Measurements from ENCODE around the gene PCDHB15.
"Not testable (repeated sequence)": the region's sequence is repeated elsewhere in the genome, so short reads cannot be mapped to it uniquely, and the experiment has no call there.

PCDHB15 gene

GRCh38 chr5:141216035-141216434 is 29.2 kb upstream of the PCDHB15 start:
- H3K79me1 ChIP-seq (ENCODE audit: low read length); H3K56ac ChIP-seq (ENCODE audit: low read length); H2AK5ac ChIP-seq (ENCODE audit: low read length); H3K27me3 ChIP-seq (ENCODE audit: insufficient read depth, low read length, poor library complexity); H3K4ac ChIP-seq (ENCODE audit: low read depth, low read length); H3K4me3 ChIP-seq (ENCODE audit: low read length); H4K5ac ChIP-seq (ENCODE audit: low read length); H2BK15ac ChIP-seq (replicated peaks; ENCODE audit: low read depth); H3K18ac ChIP-seq (ENCODE audit: low read length); H2BK5ac ChIP-seq (ENCODE audit: low read length); H3K9ac ChIP-seq (ENCODE audit: low read length); H2BK120ac ChIP-seq (ENCODE audit: low read depth, low read length); H4K8ac ChIP-seq (ENCODE audit: low read depth, low read length); H3K36me3 ChIP-seq (ENCODE audit: control insufficient read depth, insufficient read depth, low read length); H3K23ac ChIP-seq (ENCODE audit: low read length); H3K79me2 ChIP-seq (ENCODE audit: control insufficient read depth, insufficient read depth, low read length); DNase-seq; H3K27ac ChIP-seq (ENCODE audit: low read depth, low read length); H3K4me2 ChIP-seq (ENCODE audit: low read length); H3K4me1 ChIP-seq (ENCODE audit: control insufficient read depth, low read depth, low read length): not testable (repeated sequence)
- WGBS (ENCODE audit: extremely low coverage, insufficient coverage, low lambda C conversion rate): no CpG with 5 or more reads among the region's 26 CpGs

DNA sequence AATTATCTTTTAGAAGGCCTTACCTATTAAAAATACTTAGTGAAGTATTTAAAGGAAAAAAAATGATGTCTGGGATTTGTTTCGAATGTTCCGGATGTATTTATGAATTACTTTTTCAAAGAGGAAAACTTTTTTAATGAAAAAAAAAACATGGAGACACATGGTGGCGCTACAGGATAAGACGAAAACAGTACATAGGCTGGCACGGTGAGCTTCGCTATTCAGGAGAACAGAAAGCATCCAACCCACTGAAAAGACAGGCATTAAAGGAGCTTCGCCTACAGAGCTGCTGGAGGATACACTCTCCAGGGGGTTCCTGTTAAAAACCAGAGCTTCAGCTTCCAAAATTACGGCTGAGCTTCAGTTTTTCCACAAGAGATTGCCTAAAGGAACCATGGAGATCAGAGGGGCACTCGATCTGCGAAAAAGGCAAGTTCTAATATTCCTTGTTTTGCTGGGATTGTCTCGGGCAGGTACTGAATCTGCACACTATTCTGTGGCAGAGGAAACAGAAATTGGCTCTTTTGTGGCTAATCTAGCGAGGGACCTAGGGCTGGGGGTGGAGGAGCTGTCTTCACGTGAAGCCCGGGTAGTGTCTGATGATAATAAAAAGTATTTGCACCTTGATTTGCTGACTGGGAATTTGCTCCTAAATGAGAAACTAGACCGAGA is 21.9 kb upstream of the PCDHB15 start, which contains the start of gene PCDHB14:
Gene PCDHB14, plus strand, starts transcription at position 232 of the 672 bp plus-strand sequence. Its CDS starts 163 bp downstream, at position 395.
- H2BK15ac ChIP-seq (replicated peaks; ENCODE audit: low read depth): no peak within 1 kb of the TSS
- no peak within 1 kb of the TSS for H3K27ac ChIP-seq (ENCODE audit: low read depth, low read length)
- H3K4ac ChIP-seq (ENCODE audit: low read depth, low read length): peak within 1 kb of the TSS; percentile 81
- WGBS (ENCODE audit: extremely low coverage, insufficient coverage, low lambda C conversion rate): no CpG with 5 or more reads among the region's 15 CpGs
- H4K8ac ChIP-seq (ENCODE audit: low read depth, low read length): no peak within 1 kb of the TSS
- H3K18ac ChIP-seq (ENCODE audit: low read length): peak within 1 kb of the TSS; percentile 90
- no peaks in the 10 kb centered on the region for H3K79me2 ChIP-seq (ENCODE audit: control insufficient read depth, insufficient read depth, low read length)
- peak; percentile 86 for DNase-seq
- no peaks in the 10 kb centered on the region for H3K79me1 ChIP-seq (ENCODE audit: low read length)
- H3K4me2 ChIP-seq (ENCODE audit: low read length): no peak within 1 kb of the TSS
- no peak within 1 kb of the TSS for H2BK120ac ChIP-seq (ENCODE audit: low read depth, low read length)
- H3K27me3 ChIP-seq (ENCODE audit: insufficient read depth, low read length, poor library complexity): no peaks in the 10 kb centered on the region
- no peak within 1 kb of the TSS for H2AK5ac ChIP-seq (ENCODE audit: low read length)
- no peak within 1 kb of the TSS for H3K23ac ChIP-seq (ENCODE audit: low read length)
- H3K56ac ChIP-seq (ENCODE audit: low read length): peak within 1 kb of the TSS; percentile 71
- H3K4me1 ChIP-seq (ENCODE audit: control insufficient read depth, low read depth, low read length): no peaks in the 10 kb centered on the region
- no peak within 1 kb of the TSS for H3K4me3 ChIP-seq (ENCODE audit: low read length)
- H2BK5ac ChIP-seq (ENCODE audit: low read length): no peak within 1 kb of the TSS
- H4K5ac ChIP-seq (ENCODE audit: low read length): no peak within 1 kb of the TSS
- H3K9ac ChIP-seq (ENCODE audit: low read length): peak within 1 kb of the TSS; percentile 54
- H3K36me3 ChIP-seq (ENCODE audit: control insufficient read depth, insufficient read depth, low read length): no peaks in the 10 kb centered on the region

DNA sequence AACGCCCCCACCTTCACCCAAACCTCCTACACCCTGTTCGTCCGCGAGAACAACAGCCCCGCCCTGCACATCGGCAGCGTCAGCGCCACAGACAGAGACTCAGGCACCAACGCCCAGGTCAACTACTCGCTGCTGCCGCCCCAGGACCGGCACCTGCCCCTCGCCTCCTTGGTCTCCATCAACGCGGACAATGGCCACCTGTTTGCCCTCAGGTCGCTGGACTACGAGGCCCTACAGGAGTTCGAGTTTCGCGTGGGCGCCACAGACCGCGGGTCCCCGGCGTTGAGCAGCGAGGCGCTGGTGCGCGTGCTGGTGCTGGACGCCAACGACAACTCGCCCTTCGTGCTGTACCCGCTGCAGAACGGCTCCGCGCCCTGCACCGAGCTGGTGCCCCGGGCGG is 20.4 kb upstream of the PCDHB15 start:
- H4K5ac ChIP-seq (ENCODE audit: low read length); H4K8ac ChIP-seq (ENCODE audit: low read depth, low read length); H3K36me3 ChIP-seq (ENCODE audit: control insufficient read depth, insufficient read depth, low read length); H2BK5ac ChIP-seq (ENCODE audit: low read length); H3K27ac ChIP-seq (ENCODE audit: low read depth, low read length); H3K79me1 ChIP-seq (ENCODE audit: low read length); H2BK15ac ChIP-seq (replicated peaks; ENCODE audit: low read depth); H2AK5ac ChIP-seq (ENCODE audit: low read length); H3K18ac ChIP-seq (ENCODE audit: low read length); H3K27me3 ChIP-seq (ENCODE audit: insufficient read depth, low read length, poor library complexity); H3K4me1 ChIP-seq (ENCODE audit: control insufficient read depth, low read depth, low read length); H3K79me2 ChIP-seq (ENCODE audit: control insufficient read depth, insufficient read depth, low read length); H3K4me3 ChIP-seq (ENCODE audit: low read length); H2BK120ac ChIP-seq (ENCODE audit: low read depth, low read length); H3K4me2 ChIP-seq (ENCODE audit: low read length); DNase-seq; H3K56ac ChIP-seq (ENCODE audit: low read length); H3K9ac ChIP-seq (ENCODE audit: low read length); H3K4ac ChIP-seq (ENCODE audit: low read depth, low read length); H3K23ac ChIP-seq (ENCODE audit: low read length): not testable (repeated sequence)
- WGBS (ENCODE audit: extremely low coverage, insufficient coverage, low lambda C conversion rate): no CpG with 5 or more reads among the region's 40 CpGs

- not testable (repeated sequence) for H2BK5ac ChIP-seq (ENCODE audit: low read length); H2BK120ac ChIP-seq (ENCODE audit: low read depth, low read length); H3K23ac ChIP-seq (ENCODE audit: low read length); DNase-seq; H3K56ac ChIP-seq (ENCODE audit: low read length); H3K4me3 ChIP-seq (ENCODE audit: low read length); H4K5ac ChIP-seq (ENCODE audit: low read length); H3K79me2 ChIP-seq (ENCODE audit: control insufficient read depth, insufficient read depth, low read length); H3K27ac ChIP-seq (ENCODE audit: low read depth, low read length); H3K79me1 ChIP-seq (ENCODE audit: low read length); H3K36me3 ChIP-seq (ENCODE audit: control insufficient read depth, insufficient read depth, low read length); H3K9ac ChIP-seq (ENCODE audit: low read length); H3K4me2 ChIP-seq (ENCODE audit: low read length); H3K4me1 ChIP-seq (ENCODE audit: control insufficient read depth, low read depth, low read length); H3K27me3 ChIP-seq (ENCODE audit: insufficient read depth, low read length, poor library complexity); H2BK15ac ChIP-seq (replicated peaks; ENCODE audit: low read depth); H2AK5ac ChIP-seq (ENCODE audit: low read length); H3K18ac ChIP-seq (ENCODE audit: low read length); H4K8ac ChIP-seq (ENCODE audit: low read depth, low read length); H3K4ac ChIP-seq (ENCODE audit: low read depth, low read length)
- WGBS (ENCODE audit: extremely low coverage, insufficient coverage, low lambda C conversion rate): no CpG with 5 or more reads among the region's 30 CpGs
Observed at GRCh38 chr5:141225421-141225820, 19.8 kb upstream of the PCDHB15 start.

- no peak overlapping the region for H3K27ac ChIP-seq (ENCODE audit: low read depth, low read length)
Observed at GRCh38 chr5:141234109-141234667, 11.0 kb upstream of the PCDHB15 start.

More at GRCh38 chr5:141234109-141234667, 11.0 kb upstream of the PCDHB15 start:
- WGBS (ENCODE audit: extremely low coverage, insufficient coverage, low lambda C conversion rate): no CpG with 5 or more reads among the region's 15 CpGs
- no peaks in the 10 kb centered on the region for H3K79me1 ChIP-seq (ENCODE audit: low read length)
- no peak overlapping the region for H2BK15ac ChIP-seq (replicated peaks; ENCODE audit: low read depth)
- H3K36me3 ChIP-seq (ENCODE audit: control insufficient read depth, insufficient read depth, low read length): no peaks in the 10 kb centered on the region
- H4K8ac ChIP-seq (ENCODE audit: low read depth, low read length): no peak overlapping the region
- no peak overlapping the region for H3K23ac ChIP-seq (ENCODE audit: low read length)
- H2BK120ac ChIP-seq (ENCODE audit: low read depth, low read length): no peak overlapping the region
- no peaks in the 10 kb centered on the region for H3K27me3 ChIP-seq (ENCODE audit: insufficient read depth, low read length, poor library complexity)
- no peak overlapping the region for H2AK5ac ChIP-seq (ENCODE audit: low read length)
- no peak overlapping the region for H3K9ac ChIP-seq (ENCODE audit: low read length)
- H2BK5ac ChIP-seq (ENCODE audit: low read length): no peak overlapping the region
- peak; percentile 11 for DNase-seq
- no peak overlapping the region for H3K18ac ChIP-seq (ENCODE audit: low read length)
- no peak overlapping the region for H3K56ac ChIP-seq (ENCODE audit: low read length)
- no peaks in the 10 kb centered on the region for H3K4me1 ChIP-seq (ENCODE audit: control insufficient read depth, low read depth, low read length)
- no peak overlapping the region for H3K4me3 ChIP-seq (ENCODE audit: low read length)
- no peaks in the 10 kb centered on the region for H3K79me2 ChIP-seq (ENCODE audit: control insufficient read depth, insufficient read depth, low read length)
- no peak overlapping the region for H4K5ac ChIP-seq (ENCODE audit: low read length)
- no peak overlapping the region for H3K4me2 ChIP-seq (ENCODE audit: low read length)
- H3K4ac ChIP-seq (ENCODE audit: low read depth, low read length): no peak overlapping the region

Data from mesendoderm (in vitro differentiated cells).